Measurements from ENCODE around the gene MMRN1.

Gene MMRN1

DNA sequence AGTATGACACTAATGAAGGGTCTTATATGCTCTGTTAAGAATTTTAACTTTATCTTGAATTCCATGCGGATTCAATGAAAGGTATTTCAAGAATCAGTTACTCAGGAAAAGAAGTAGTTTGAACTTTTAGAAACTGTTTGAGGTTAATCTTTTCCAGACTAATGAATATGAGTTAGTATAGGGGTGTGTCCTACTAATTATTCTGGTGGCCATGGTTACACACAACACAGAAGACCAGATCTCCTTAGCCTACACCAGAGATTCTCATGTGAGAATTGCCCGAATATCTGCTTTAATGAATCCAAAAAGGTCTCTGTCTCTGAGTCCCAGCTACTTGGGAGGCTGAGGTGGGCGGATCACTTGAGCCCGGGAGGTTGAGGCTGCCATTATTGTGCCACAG is 100.4 kb downstream of the MMRN1 start:
- no peak for TF ChIP-seq CTCF (conservative IDR thresholded peaks at IDR 0.05; ENCODE audit: low read length)
- no peak overlapping the region for H3K4me3 ChIP-seq (ENCODE audit: low read length)
- no peak for DNase-seq (ENCODE audit: low read depth)

DNA sequence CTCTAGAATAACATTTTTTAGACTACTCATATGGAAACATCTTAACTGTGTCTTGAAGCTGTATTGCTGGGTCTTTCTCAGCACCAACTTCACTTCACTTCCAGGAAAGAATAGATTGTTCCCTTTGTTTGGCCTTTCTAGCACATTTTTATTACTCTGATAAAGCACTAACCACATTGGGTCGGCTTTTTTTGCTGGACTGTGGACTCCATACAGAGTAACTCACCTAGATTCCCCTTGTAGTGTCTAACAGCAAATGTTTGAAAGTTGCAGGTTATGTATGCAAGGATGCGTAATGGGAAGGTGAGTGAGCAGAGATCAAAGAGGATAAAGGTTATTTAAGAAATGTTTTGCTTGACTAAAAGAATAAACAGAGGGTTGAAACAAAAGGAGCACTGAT is 101.2 kb downstream of the MMRN1 start:
- no peak for TF ChIP-seq CTCF (conservative IDR thresholded peaks at IDR 0.05; ENCODE audit: low read length)
- H3K4me3 ChIP-seq (ENCODE audit: low read length), result no peak overlapping the region
- DNase-seq (ENCODE audit: low read depth), result no peak

GRCh38 chr4:89997171-89997704 is 102.6 kb downstream of the MMRN1 start:
- no peak for DNase-seq (ENCODE audit: low read depth)
- H3K4me3 ChIP-seq (ENCODE audit: low read length), result no peak overlapping the region
- no peak for TF ChIP-seq CTCF (conservative IDR thresholded peaks at IDR 0.05; ENCODE audit: low read length)

DNA sequence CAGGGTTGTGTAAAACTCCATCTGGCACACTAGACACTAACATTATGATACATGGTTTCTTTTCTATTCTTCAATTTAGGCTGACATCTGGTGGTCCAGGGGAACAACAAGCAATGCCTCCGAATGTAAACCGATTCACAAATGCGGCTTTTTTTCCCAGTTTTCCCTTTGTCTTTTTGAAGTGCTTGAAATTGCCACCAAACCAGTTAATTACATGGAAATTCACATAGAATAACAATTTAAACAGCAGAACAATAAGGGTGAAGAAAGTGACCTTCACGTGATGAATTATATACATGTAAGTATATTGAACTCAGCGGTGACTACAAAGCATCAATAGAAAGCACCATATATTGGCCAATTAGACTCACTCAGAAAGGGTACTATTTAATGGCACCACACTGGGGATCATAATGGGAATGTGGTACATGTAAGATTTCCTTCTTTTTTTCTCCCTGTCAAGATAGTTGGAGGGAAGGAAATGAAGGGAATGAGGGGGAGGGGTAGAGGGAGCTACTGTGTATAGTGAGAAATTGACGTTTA is 103.9 kb downstream of the MMRN1 start:
- no peak for TF ChIP-seq CTCF (conservative IDR thresholded peaks at IDR 0.05; ENCODE audit: low read length)
- no peak for DNase-seq (ENCODE audit: low read depth)
- H3K4me3 ChIP-seq (ENCODE audit: low read length), result no peak overlapping the region

GRCh38 chr4:90001023-90001422 is 106.4 kb downstream of the MMRN1 start:
- DNase-seq (ENCODE audit: low read depth), result no peak
- no peak for TF ChIP-seq CTCF (conservative IDR thresholded peaks at IDR 0.05; ENCODE audit: low read length)

DNA sequence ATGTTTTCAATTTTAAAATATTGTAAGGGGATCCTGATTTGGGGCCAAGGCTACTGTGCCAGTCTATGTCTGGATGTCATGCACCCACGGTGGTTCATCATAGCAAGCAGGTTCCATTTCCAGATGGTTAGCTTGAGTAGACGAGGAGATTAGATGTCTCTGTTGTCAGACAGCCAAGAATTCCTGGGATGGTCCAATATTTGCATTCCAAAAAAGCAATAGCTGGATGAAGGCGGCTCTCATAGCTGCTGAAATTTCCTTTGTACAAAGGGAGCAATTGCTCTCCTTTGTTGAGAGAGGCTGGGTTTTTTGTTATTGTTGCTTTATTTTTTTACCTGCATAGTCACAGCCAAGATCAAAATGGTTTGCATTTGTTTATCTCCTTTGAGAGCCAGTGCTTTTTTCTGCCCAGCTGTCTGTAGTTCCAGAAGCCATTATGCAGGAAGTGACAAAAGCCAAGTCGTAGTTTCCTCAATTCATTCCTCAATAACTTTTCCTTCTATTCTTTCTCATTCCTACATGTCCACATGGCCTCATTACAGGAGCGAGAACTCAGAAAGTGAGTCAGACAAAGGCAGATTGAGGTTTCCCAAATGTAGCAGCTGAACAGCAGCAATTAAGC is 107.9 kb downstream of the MMRN1 start:
- no peak for DNase-seq (ENCODE audit: low read depth)
- no peak overlapping the region for H3K4me3 ChIP-seq (ENCODE audit: low read length)

More at GRCh38 chr4:90001023-90001422, 106.4 kb downstream of the MMRN1 start:
- no peak overlapping the region for H3K4me3 ChIP-seq (ENCODE audit: low read length)

More for the DNA sequence above, 107.9 kb downstream of the MMRN1 start:
- TF ChIP-seq CTCF (conservative IDR thresholded peaks at IDR 0.05; ENCODE audit: low read length), result no peak
